HEK293 (cell line): ENCODE results near the gene FDXR.

Source experiments
- CTCF ChIA-PET: fragments of 350-600 bp; formaldehyde crosslinking; extraction: SDS; loops from one replicate; lab custom pipeline; 2021; ENCODE audit warnings: antibody characterized with exemption; lab: Yijun Ruan, JAX
- POLR2A ChIA-PET: fragments of 300-600 bp; formaldehyde crosslinking; extraction: SDS; loops from one replicate; lab custom pipeline; 2020; ENCODE audit warnings: antibody characterized with exemption, inconsistent platforms; lab: Yijun Ruan, JAX
- H3K27ac ChIP-seq: fragments of 200-500 bp; sonication (Bioruptor generic); 2 replicates; pipeline ENCODE4 v1.5.1; 2014; ENCODE audit warnings: low read depth, low read length, control low read depth, inconsistent platforms; ENCODE audit errors: extremely low read depth
- H3K36me3 ChIP-seq, 2 experiments: fragments of 200-500 bp in 1 of 2; sonication (Bioruptor generic) in 1 of 2; 1 replicate in 1 of 2; 2 replicates in 1 of 2; pipeline ENCODE4 v1.5.1; 2014 to 2017; ENCODE audit warnings: inconsistent platforms in 2 of 2, low read length in 2 of 2; ENCODE audit not compliant: control insufficient read depth in 2 of 2, insufficient read depth in 1 of 2
- H3K4me1 ChIP-seq: fragments of 200-500 bp; sonication (Bioruptor generic); 2 replicates; pipeline ENCODE4 v1.5.1; 2014; ENCODE audit warnings: mild to moderate bottlenecking, low read length, inconsistent platforms; ENCODE audit not compliant: control insufficient read depth, insufficient read depth
- H3K4me3 ChIP-seq: 2 replicates; pipeline ENCODE4 v1.5.1; 2011; ENCODE audit warnings: low read depth, mild to moderate bottlenecking, control low read depth, low read length, moderate library complexity
- H3K9me3 ChIP-seq: fragments of 200-500 bp; sonication (Bioruptor generic); 2 replicates; pipeline ENCODE4 v1.5.1; 2014; ENCODE audit warnings: low read depth, low read length, inconsistent platforms; ENCODE audit not compliant: control insufficient read depth, insufficient read depth
- BCL11B ChIP-seq: fragments of 450-650 bp; formaldehyde crosslinking; IDR thresholded peaks from 2 replicates; pipeline ENCODE4 v1.5.1; 2016; ENCODE audit warnings: low read depth, missing biosample characterization, missing genetic modification characterization
- EGR2 ChIP-seq: fragments of 450-650 bp; formaldehyde crosslinking; IDR thresholded peaks from 2 replicates; pipeline ENCODE4 v1.5.1; 2016; ENCODE audit warnings: low read depth, missing biosample characterization, missing genetic modification characterization
- GLI4 ChIP-seq: fragments of 450-650 bp; formaldehyde crosslinking; IDR thresholded peaks from 2 replicates; pipeline ENCODE4 v1.5.1; 2016; ENCODE audit warnings: missing biosample characterization, missing genetic modification characterization
- HOXC10 ChIP-seq: sonication (generic); formaldehyde crosslinking; IDR thresholded peaks from 2 replicates; pipeline ENCODE4 v1.8.1; 2023; ENCODE audit warnings: mild to moderate bottlenecking, missing genetic modification reagents
- KLF16 ChIP-seq: fragments of 450-650 bp; formaldehyde crosslinking; IDR thresholded peaks from 2 replicates; pipeline ENCODE4 v1.5.1; 2017; ENCODE audit warnings: missing biosample characterization, missing genetic modification characterization
- OSR2 ChIP-seq: fragments of 450-650 bp; formaldehyde crosslinking; IDR thresholded peaks from 2 replicates; pipeline ENCODE4 v1.5.1; 2016; ENCODE audit warnings: missing biosample characterization, missing genetic modification characterization
- SALL2 ChIP-seq: fragments of 450-650 bp; formaldehyde crosslinking; IDR thresholded peaks from 2 replicates; pipeline ENCODE4 v1.5.0; 2017; ENCODE audit warnings: missing biosample characterization, mild to moderate bottlenecking, missing genetic modification characterization, borderline replicate concordance
- SCRT2 ChIP-seq: fragments of 450-650 bp; formaldehyde crosslinking; IDR thresholded peaks from 2 replicates; pipeline ENCODE4 v1.5.1; 2016; ENCODE audit warnings: missing biosample characterization, missing genetic modification characterization
- SP7 ChIP-seq: fragments of 450-650 bp; formaldehyde crosslinking; IDR thresholded peaks from 2 replicates; pipeline ENCODE4 v1.5.1; 2016; ENCODE audit warnings: missing biosample characterization, missing genetic modification characterization
- ZBTB21 ChIP-seq: fragments of 450-650 bp; formaldehyde crosslinking; IDR thresholded peaks from 2 replicates; pipeline ENCODE4 v1.5.1; 2017; ENCODE audit warnings: missing biosample characterization, missing genetic modification characterization
- ZFHX2 ChIP-seq: fragments of 450-650 bp; formaldehyde crosslinking; conservative IDR thresholded peaks from 2 replicates; pipeline ENCODE4 v1.5.1; 2016; ENCODE audit warnings: missing biosample characterization, missing genetic modification characterization
- ZIC2 ChIP-seq: fragments of 450-650 bp; formaldehyde crosslinking; IDR thresholded peaks from 2 replicates; pipeline ENCODE4 v1.5.1; 2016; ENCODE audit warnings: missing biosample characterization, missing genetic modification characterization
- ZNF169 ChIP-seq: fragments of 450-650 bp; formaldehyde crosslinking; IDR thresholded peaks from 2 replicates; pipeline ENCODE4 v1.5.1; 2016; ENCODE audit warnings: missing biosample characterization, missing genetic modification characterization
- ZNF202 ChIP-seq: fragments of 450-650 bp; formaldehyde crosslinking; IDR thresholded peaks from 2 replicates; pipeline ENCODE4 v1.5.1; 2016; ENCODE audit warnings: missing biosample characterization, missing genetic modification characterization, borderline replicate concordance
- ZNF248 ChIP-seq: fragments of 450-650 bp; formaldehyde crosslinking; IDR thresholded peaks from 2 replicates; pipeline ENCODE4 v1.5.1; 2017; ENCODE audit warnings: missing biosample characterization, missing genetic modification characterization
- ZNF521 ChIP-seq: fragments of 450-650 bp; formaldehyde crosslinking; IDR thresholded peaks from 2 replicates; pipeline ENCODE4 v1.5.1; 2017; ENCODE audit warnings: missing biosample characterization, mild to moderate bottlenecking, missing genetic modification characterization
- ZNF529 ChIP-seq: fragments of 450-650 bp; formaldehyde crosslinking; IDR thresholded peaks from 2 replicates; pipeline ENCODE4 v1.5.1; 2017; ENCODE audit warnings: missing genetic modification characterization, missing biosample characterization; ENCODE audit not compliant: insufficient replicate concordance
- ZNF530 ChIP-seq: fragments of 450-650 bp; formaldehyde crosslinking; IDR thresholded peaks from 2 replicates; pipeline ENCODE4 v1.5.1; 2016; ENCODE audit warnings: low read depth, missing biosample characterization, missing genetic modification characterization
- ZNF544 ChIP-seq: fragments of 450-650 bp; formaldehyde crosslinking; IDR thresholded peaks from 2 replicates; pipeline ENCODE4 v1.5.0; 2017; ENCODE audit warnings: missing biosample characterization, missing genetic modification characterization
- ZNF571 ChIP-seq: fragments of 450-650 bp; formaldehyde crosslinking; IDR thresholded peaks from 2 replicates; pipeline ENCODE4 v1.5.0; 2017; ENCODE audit warnings: missing biosample characterization, missing genetic modification characterization
- ZNF843 ChIP-seq: fragments of 450-650 bp; formaldehyde crosslinking; IDR thresholded peaks from 2 replicates; pipeline ENCODE4 v1.5.1; 2016; ENCODE audit warnings: missing biosample characterization, missing genetic modification characterization
- ZSCAN16 ChIP-seq: fragments of 450-650 bp; formaldehyde crosslinking; IDR thresholded peaks from 2 replicates; pipeline ENCODE4 v1.5.1; 2016; ENCODE audit warnings: missing biosample characterization, missing genetic modification characterization
- ZXDB ChIP-seq: fragments of 450-650 bp; formaldehyde crosslinking; IDR thresholded peaks from 2 replicates; pipeline ENCODE4 v1.5.1; 2016; ENCODE audit warnings: missing biosample characterization, missing genetic modification characterization
- TF ChIP-seq, protein P1 (sequence below): fragments of 450-650 bp; formaldehyde crosslinking; IDR thresholded peaks from 2 replicates; pipeline ENCODE4 v1.5.1; 2016; ENCODE audit warnings: missing biosample characterization, missing genetic modification characterization
- TF ChIP-seq, protein P2 (sequence below): fragments of 450-650 bp; formaldehyde crosslinking; IDR thresholded peaks from 2 replicates; pipeline ENCODE4 v1.5.1; 2016; ENCODE audit warnings: missing biosample characterization, missing genetic modification characterization
- TF ChIP-seq, protein P3 (sequence below): fragments of 450-650 bp; formaldehyde crosslinking; IDR thresholded peaks from 2 replicates; pipeline ENCODE4 v1.5.1; 2016; ENCODE audit warnings: missing biosample characterization, missing genetic modification characterization
- TF ChIP-seq, protein P4 (sequence below): fragments of 450-650 bp; formaldehyde crosslinking; IDR thresholded peaks from 2 replicates; pipeline ENCODE4 v1.5.1; 2017; ENCODE audit warnings: missing biosample characterization, missing genetic modification characterization
- TF ChIP-seq, protein P5 (sequence below): fragments of 450-650 bp; IDR thresholded peaks from 2 replicates; pipeline ENCODE4 v1.5.1; 2018; ENCODE audit warnings: missing biosample characterization, missing genetic modification characterization

FDXR gene

DNA sequence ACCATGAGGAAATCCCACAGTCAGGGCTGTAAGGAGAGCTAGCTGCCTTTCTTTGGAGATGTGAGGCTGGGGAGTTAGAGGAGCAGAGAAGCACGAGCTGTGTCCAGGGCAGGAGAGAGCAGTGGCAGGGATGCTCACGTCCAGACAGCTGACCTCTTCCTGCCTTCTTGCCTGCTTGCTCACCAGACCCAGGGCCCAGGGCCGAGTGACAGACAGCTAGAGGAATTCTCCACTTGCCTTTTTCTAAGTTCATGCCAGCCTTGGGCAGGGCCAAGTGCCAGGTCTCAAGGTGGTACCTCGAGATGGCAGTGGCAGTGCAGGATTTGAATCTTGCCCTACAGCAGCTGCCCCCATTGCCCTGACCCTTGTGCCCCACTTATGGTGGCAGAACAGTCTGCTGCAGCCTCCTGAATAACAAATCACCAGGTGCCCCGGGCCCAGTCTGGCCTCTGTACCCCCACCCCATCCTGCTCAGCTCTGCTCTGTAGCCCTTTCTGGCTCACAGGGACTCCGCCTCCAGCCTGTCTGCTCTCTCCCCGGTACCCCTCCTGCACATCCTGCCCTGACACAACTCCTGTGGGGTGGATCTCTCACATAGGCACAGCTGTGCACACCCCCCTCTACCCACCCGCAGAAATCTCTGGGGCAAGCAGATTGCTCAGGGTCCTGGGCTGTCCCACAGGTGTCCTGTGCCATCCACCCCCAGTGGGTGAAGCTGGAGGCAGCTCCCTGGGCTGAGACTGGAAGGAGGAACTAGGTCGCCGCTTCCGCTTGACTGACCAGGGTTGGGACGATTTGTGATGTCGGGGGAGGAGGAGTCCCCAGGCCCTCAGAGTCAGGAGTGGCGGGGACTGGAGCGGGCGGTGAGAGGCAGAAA, 39.1 kb downstream of the FDXR start:
- H3K4me1 ChIP-seq, result no peaks in the 10 kb centered on the region
- ChIA-PET CTCF (interaction anchor here (0.6 to 2.8 kb wide), 10 partner anchors 10 to 377 kb away, joined by 3 to 13 read pairs (median 4); no protein-coding TSS in a partner anchor), POLR2A (interaction anchor here (1.4 kb wide), 1 partner anchor 39 kb away, joined by 5 read pairs; the partner anchor contains the start of gene FDXR)
- H3K36me3 ChIP-seq, result peaks cover 0 to 32% of the 10 kb centered on the region in 2 experiments; a peak in 1 of 3 replicates
- no peak overlapping the region for H3K4me3 ChIP-seq
- no peaks in the 10 kb centered on the region for H3K9me3 ChIP-seq
- H3K27ac ChIP-seq, result no peak overlapping the region
- TF ChIP-seq ZNF529 (no peak), ZSCAN16 (tag by site-specific recombination) (no peak), ZNF571 (tag by site-specific recombination) (no peak), SALL2 (tag by site-specific recombination) (no peak), ZNF202 (tag by site-specific recombination) (no peak), ZNF530 (tag by site-specific recombination) (no peak), SP7 (tag by site-specific recombination) (no peak), BCL11B (tag by site-specific recombination) (no peak), ZNF544 (tag by site-specific recombination) (no peak), ZFHX2 (tag by site-specific recombination) (peak; percentile 54), ZNF248 (tag by site-specific recombination) (no peak), ZNF169 (no peak), EGR2 (tag by site-specific recombination) (peak; percentile 78), HOXC10 (no peak), ZBTB21 (tag by site-specific recombination) (no peak), KLF16 (no peak), ZNF843 (tag by site-specific recombination) (no peak), OSR2 (no peak), ZXDB (no peak), ZIC2 (tag by site-specific recombination) (peak; percentile 13; the same call in 1 of the 2 replicates), GLI4 (tag by site-specific recombination) (no peak), ZNF521 (no peak), SCRT2 (peak; percentile 69)
- TF ChIP-seq, protein P1, sequence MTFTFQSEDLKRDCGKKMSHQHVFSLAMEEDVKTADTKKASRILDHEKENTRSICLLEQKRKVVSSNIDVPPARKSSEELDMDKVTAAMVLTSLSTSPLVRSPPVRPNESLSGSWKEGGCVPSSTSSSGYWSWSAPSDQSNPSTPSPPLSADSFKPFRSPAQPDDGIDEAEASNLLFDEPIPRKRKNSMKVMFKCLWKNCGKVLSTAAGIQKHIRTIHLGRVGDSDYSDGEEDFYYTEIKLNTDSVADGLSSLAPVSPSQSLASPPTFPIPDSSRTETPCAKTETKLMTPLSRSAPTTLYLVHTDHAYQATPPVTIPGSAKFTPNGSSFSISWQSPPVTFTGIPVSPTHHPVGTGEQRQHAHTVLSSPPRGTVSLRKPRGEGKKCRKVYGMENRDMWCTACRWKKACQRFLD, result no peak
- TF ChIP-seq, protein P2, sequence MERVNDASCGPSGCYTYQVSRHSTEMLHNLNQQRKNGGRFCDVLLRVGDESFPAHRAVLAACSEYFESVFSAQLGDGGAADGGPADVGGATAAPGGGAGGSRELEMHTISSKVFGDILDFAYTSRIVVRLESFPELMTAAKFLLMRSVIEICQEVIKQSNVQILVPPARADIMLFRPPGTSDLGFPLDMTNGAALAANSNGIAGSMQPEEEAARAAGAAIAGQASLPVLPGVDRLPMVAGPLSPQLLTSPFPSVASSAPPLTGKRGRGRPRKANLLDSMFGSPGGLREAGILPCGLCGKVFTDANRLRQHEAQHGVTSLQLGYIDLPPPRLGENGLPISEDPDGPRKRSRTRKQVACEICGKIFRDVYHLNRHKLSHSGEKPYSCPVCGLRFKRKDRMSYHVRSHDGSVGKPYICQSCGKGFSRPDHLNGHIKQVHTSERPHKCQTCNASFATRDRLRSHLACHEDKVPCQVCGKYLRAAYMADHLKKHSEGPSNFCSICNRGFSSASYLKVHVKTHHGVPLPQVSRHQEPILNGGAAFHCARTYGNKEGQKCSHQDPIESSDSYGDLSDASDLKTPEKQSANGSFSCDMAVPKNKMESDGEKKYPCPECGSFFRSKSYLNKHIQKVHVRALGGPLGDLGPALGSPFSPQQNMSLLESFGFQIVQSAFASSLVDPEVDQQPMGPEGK (tag by site-specific recombination), result peak; percentile 13; the same call in 1 of the 2 replicates
- TF ChIP-seq, protein P3, sequence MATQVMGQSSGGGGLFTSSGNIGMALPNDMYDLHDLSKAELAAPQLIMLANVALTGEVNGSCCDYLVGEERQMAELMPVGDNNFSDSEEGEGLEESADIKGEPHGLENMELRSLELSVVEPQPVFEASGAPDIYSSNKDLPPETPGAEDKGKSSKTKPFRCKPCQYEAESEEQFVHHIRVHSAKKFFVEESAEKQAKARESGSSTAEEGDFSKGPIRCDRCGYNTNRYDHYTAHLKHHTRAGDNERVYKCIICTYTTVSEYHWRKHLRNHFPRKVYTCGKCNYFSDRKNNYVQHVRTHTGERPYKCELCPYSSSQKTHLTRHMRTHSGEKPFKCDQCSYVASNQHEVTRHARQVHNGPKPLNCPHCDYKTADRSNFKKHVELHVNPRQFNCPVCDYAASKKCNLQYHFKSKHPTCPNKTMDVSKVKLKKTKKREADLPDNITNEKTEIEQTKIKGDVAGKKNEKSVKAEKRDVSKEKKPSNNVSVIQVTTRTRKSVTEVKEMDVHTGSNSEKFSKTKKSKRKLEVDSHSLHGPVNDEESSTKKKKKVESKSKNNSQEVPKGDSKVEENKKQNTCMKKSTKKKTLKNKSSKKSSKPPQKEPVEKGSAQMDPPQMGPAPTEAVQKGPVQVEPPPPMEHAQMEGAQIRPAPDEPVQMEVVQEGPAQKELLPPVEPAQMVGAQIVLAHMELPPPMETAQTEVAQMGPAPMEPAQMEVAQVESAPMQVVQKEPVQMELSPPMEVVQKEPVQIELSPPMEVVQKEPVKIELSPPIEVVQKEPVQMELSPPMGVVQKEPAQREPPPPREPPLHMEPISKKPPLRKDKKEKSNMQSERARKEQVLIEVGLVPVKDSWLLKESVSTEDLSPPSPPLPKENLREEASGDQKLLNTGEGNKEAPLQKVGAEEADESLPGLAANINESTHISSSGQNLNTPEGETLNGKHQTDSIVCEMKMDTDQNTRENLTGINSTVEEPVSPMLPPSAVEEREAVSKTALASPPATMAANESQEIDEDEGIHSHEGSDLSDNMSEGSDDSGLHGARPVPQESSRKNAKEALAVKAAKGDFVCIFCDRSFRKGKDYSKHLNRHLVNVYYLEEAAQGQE (tag by site-specific recombination), result no peak
- TF ChIP-seq, protein P4, sequence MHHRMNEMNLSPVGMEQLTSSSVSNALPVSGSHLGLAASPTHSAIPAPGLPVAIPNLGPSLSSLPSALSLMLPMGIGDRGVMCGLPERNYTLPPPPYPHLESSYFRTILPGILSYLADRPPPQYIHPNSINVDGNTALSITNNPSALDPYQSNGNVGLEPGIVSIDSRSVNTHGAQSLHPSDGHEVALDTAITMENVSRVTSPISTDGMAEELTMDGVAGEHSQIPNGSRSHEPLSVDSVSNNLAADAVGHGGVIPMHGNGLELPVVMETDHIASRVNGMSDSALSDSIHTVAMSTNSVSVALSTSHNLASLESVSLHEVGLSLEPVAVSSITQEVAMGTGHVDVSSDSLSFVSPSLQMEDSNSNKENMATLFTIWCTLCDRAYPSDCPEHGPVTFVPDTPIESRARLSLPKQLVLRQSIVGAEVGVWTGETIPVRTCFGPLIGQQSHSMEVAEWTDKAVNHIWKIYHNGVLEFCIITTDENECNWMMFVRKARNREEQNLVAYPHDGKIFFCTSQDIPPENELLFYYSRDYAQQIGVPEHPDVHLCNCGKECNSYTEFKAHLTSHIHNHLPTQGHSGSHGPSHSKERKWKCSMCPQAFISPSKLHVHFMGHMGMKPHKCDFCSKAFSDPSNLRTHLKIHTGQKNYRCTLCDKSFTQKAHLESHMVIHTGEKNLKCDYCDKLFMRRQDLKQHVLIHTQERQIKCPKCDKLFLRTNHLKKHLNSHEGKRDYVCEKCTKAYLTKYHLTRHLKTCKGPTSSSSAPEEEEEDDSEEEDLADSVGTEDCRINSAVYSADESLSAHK, result no peak
- TF ChIP-seq, protein P5, sequence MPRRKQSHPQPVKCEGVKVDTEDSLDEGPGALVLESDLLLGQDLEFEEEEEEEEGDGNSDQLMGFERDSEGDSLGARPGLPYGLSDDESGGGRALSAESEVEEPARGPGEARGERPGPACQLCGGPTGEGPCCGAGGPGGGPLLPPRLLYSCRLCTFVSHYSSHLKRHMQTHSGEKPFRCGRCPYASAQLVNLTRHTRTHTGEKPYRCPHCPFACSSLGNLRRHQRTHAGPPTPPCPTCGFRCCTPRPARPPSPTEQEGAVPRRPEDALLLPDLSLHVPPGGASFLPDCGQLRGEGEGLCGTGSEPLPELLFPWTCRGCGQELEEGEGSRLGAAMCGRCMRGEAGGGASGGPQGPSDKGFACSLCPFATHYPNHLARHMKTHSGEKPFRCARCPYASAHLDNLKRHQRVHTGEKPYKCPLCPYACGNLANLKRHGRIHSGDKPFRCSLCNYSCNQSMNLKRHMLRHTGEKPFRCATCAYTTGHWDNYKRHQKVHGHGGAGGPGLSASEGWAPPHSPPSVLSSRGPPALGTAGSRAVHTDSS (tag by site-specific recombination), result no peak
